Upper lobe of left lung (tissue), 4 donors: ENCODE measurements around the gene ASPRV1.

Experiments used
- EP300 ChIP-seq, 4 donors: sonication (generic); formaldehyde crosslinking; IDR thresholded peaks; one replicate each; pipeline ENCODE4 v1.5.1; 2017; ENCODE audit warnings: antibody characterized with exemption in 4 of 4, control low read depth in 2 of 4
- POLR2A ChIP-seq, 4 donors: fragments of 450-650 bp; IDR thresholded peaks; one replicate each; pipeline ENCODE4 v1.5.1; 2016 to 2017; ENCODE audit warnings: antibody characterized with exemption in 4 of 4, mild to moderate bottlenecking in 2 of 4
- POLR2AphosphoS5 ChIP-seq, 2 donors: sonication (generic); formaldehyde crosslinking; IDR thresholded peaks; one replicate each; pipeline ENCODE4 v1.5.1; 2017; ENCODE audit warnings: antibody characterized with exemption in 2 of 2
- TF ChIP-seq, protein P1 (sequence below), 6 experiments: fragments of 450-650 bp in 4 of 6; fragments of 200-600 bp in 2 of 6; sonication (generic) in 2 of 6; IDR thresholded peaks; one replicate each; pipeline ENCODE4 v1.5.1; 2016 to 2019; ENCODE audit warnings: antibody characterized with exemption in 6 of 6

DNA sequence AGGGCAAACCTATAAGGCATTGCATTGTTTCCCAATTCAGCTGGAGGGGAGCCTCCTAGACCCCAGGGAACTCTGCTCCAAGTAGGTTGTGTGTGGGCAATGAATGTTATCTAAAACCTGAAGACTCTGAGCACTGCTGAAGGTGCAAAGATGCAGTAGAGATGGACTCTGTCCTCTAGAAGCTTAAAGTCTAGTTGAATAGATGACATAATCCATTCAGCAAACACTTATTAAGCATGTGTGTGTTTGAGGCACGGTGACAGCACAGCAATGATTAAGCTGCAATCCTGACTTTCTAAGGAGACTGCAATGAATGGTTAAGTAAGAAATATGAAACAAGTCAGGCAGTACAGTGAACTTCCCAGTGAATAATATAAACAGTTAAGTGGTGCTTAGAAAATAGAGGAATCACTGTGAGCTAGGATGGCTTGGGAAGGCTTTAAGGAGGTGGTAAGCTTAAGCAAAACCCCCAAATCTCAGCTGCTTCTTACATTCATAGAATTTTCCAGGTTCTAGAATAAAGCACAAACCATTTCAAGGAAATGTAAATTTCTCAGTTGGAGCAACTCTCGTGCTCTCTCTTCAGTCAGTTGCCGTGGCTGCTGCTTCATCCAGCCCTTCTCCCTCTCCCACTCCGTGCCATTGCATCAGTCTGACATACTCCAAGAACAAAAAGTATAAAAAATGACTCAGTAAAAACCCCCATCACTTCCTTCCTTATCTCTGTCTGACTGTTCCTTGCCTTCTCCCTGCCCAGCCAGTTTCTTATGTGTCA lies 27.4 kb downstream of the ASPRV1 start:
- TF ChIP-seq, protein P1, sequence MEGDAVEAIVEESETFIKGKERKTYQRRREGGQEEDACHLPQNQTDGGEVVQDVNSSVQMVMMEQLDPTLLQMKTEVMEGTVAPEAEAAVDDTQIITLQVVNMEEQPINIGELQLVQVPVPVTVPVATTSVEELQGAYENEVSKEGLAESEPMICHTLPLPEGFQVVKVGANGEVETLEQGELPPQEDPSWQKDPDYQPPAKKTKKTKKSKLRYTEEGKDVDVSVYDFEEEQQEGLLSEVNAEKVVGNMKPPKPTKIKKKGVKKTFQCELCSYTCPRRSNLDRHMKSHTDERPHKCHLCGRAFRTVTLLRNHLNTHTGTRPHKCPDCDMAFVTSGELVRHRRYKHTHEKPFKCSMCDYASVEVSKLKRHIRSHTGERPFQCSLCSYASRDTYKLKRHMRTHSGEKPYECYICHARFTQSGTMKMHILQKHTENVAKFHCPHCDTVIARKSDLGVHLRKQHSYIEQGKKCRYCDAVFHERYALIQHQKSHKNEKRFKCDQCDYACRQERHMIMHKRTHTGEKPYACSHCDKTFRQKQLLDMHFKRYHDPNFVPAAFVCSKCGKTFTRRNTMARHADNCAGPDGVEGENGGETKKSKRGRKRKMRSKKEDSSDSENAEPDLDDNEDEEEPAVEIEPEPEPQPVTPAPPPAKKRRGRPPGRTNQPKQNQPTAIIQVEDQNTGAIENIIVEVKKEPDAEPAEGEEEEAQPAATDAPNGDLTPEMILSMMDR (IDR thresholded peaks at IDR 0.05) = no peak
- TF ChIP-seq POLR2AphosphoS5 (IDR thresholded peaks at IDR 0.05) (peak in 1 of 2 donors; percentile 15), POLR2A (IDR thresholded peaks at IDR 0.05) (no peak), EP300 (IDR thresholded peaks at IDR 0.05) (peak in 1 of 4 donors; percentile 4)
